Daoy (cell line): ENCODE results near the gene TBP. TPM values are rescaled to one million over a fixed set of nuclear protein-coding genes. Genes with fewer than 3 reads are reported as not detected.

Source experiments
- DNase-seq: peaks from one replicate; pipeline ENCODE4 v3.0.0-alpha.2; 2015; ENCODE audit warnings: low read depth
- total RNA-seq: library from RNA; depleted of rRNA; stranded (reverse); fragments of >200 nt; shearing (Covaris generic); gene quantifications from 2 replicates; pipeline ENCODE4 v1.2.3, GENCODE V29; 2014

TBP gene
- total RNA-seq, 1 experiment from 2014 or later: 27.7 TPM

GRCh38 chr6:170535004-170535403, 19.2 kb upstream of the TBP start:
- DNase-seq: no peak

GRCh38 chr6:170536671-170537070, 17.5 kb upstream of the TBP start:
- DNase-seq: no peak

GRCh38 chr6:170537329-170537728, 16.8 kb upstream of the TBP start:
- DNase-seq: no peak

GRCh38 chr6:170542031-170542719, 12.0 kb upstream of the TBP start:
- no peak for DNase-seq

GRCh38 chr6:170545405-170545804, 8.8 kb upstream of the TBP start:
- DNase-seq: no peak

GRCh38 chr6:170552765-170553533, 1.2 kb upstream of the TBP start, which contains the start of gene PSMB1:
PSMB1 (minus strand) TSS chr6:170553307; CDS start chr6:170553242, 65 bp downstream.
- DNase-seq: peak; percentile 99

GRCh38 chr6:170553534-170554012, 596 bp upstream of the TBP start:
- no peak for DNase-seq

GRCh38 chr6:170554796-170555137, 598 bp downstream of the TBP start:
- DNase-seq: no peak

GRCh38 chr6:170555305-170555704, 1.1 kb downstream of the TBP start:
- no peak for DNase-seq

- no peak for DNase-seq
Measured at GRCh38 chr6:170561555-170561954, 7.4 kb downstream of the TBP start.

- DNase-seq: no peak
Measured at GRCh38 chr6:170564936-170565530, 10.9 kb downstream of the TBP start.

- no peak for DNase-seq
Measured at GRCh38 chr6:170572704-170573466, 18.7 kb downstream of the TBP start.

- no peak for DNase-seq
Measured at GRCh38 chr6:170575250-170575649, 21.1 kb downstream of the TBP start.

- no peak for DNase-seq
Measured at GRCh38 chr6:170578909-170579308, 24.7 kb downstream of the TBP start.

GRCh38 chr6:170583756-170584180, 29.6 kb downstream of the TBP start:
- DNase-seq: no peak

- peak; percentile 99 for DNase-seq
Measured at GRCh38 chr6:170584181-170584953, 30.2 kb downstream of the TBP start, which contains the start of gene PDCD2. PDCD2 (minus strand) TSS chr6:170584637; CDS start chr6:170584581, 56 bp downstream.

- no peak for DNase-seq
Measured at GRCh38 chr6:170584954-170585498, 30.9 kb downstream of the TBP start.

GRCh38 chr6:170590725-170591124, 36.6 kb downstream of the TBP start:
- DNase-seq: no peak

- no peak for DNase-seq
Measured at GRCh38 chr6:170596426-170596825, 42.3 kb downstream of the TBP start.

- DNase-seq: no peak
Measured at GRCh38 chr6:170597278-170597677, 43.1 kb downstream of the TBP start.
